GM12891 (cell line): ENCODE data around the gene COX19.

ENCODE experiments used
- POLR2A ChIP-seq: IDR thresholded peaks from 2 replicates; pipeline ENCODE4 v1.6.1; 2011; ENCODE audit warnings: low read depth, low read length, control low read depth
- TAF1 ChIP-seq: IDR thresholded peaks from 2 replicates; pipeline ENCODE4 v1.6.1; 2011; ENCODE audit warnings: low read depth, low read length, control low read depth

GRCh38 chr7:964401-965231, 10.7 kb downstream of the COX19 start:
- TF ChIP-seq POLR2A = no peak
- no peak for TF ChIP-seq TAF1
